WTC11 (cell line): ENCODE data around the gene SYT7. TPM values are rescaled to one million over a fixed set of nuclear protein-coding genes. Genes with fewer than 3 reads are reported as not detected.

Experiments
- ATAC-seq: fragments of 200-7000 bp; cut with Tn5 transposase; 2 replicates; pipeline ENCODE4 v1.10.0; 2021; ENCODE audit warnings: mild to moderate bottlenecking, moderate library complexity
- CTCF ChIA-PET: fragments of 300-600 bp; sonication (Branson Sonifier 250); formaldehyde crosslinking; loops from one replicate; lab custom pipeline; 2021; ENCODE audit warnings: antibody characterized with exemption; lab: Charles Lee
- POLR2A ChIA-PET: fragments of 350-600 bp; sonication (Branson Sonifier 250); formaldehyde crosslinking; loops from one replicate; lab custom pipeline; 2021; ENCODE audit warnings: antibody characterized with exemption; lab: Charles Lee
- DNase-seq: peaks from one replicate; pipeline ENCODE4 v3.0.0; 2021; ENCODE audit warnings: low spot score
- H3K27ac Mint-ChIP-seq: 2 replicates; pipeline ENCODE4 v1.8.0; 2021; ENCODE audit warnings: mixed read lengths
- H3K27me3 Mint-ChIP-seq: 2 replicates; pipeline ENCODE4 v1.8.0; 2021; ENCODE audit warnings: low read depth, mild to moderate bottlenecking, moderate library complexity, mixed read lengths
- H3K36me3 Mint-ChIP-seq: 2 replicates; pipeline ENCODE4 v1.8.0; 2021; ENCODE audit warnings: mixed read lengths
- H3K4me1 Mint-ChIP-seq: 2 replicates; pipeline ENCODE4 v1.8.0; 2022; ENCODE audit warnings: mixed read lengths
- H3K4me3 Mint-ChIP-seq: 2 replicates; pipeline ENCODE4 v1.8.0; 2021; ENCODE audit warnings: mild to moderate bottlenecking, moderate library complexity, mixed read lengths
- H3K9me3 Mint-ChIP-seq: 2 replicates; pipeline ENCODE4 v1.8.0; 2021; ENCODE audit warnings: mixed read lengths
- E2F4 ChIP-seq: sonication (generic); formaldehyde crosslinking; IDR thresholded peaks from 2 replicates; pipeline ENCODE4 v1.8.1; 2022; ENCODE audit warnings: low read depth, mild to moderate bottlenecking, moderate library complexity, missing genetic modification reagents, borderline replicate concordance
- EMX1 ChIP-seq: fragments of 250-450 bp; sonication (Bioruptor Pico); IDR thresholded peaks from 2 replicates; pipeline ENCODE4 v1.8.0; 2021; ENCODE audit warnings: mild to moderate bottlenecking
- FOXP1 ChIP-seq: sonication (generic); formaldehyde crosslinking; IDR thresholded peaks from 2 replicates; pipeline ENCODE4 v1.8.0; 2022; ENCODE audit warnings: missing genetic modification reagents, mild to moderate bottlenecking, moderate library complexity, borderline replicate concordance
- JUN ChIP-seq: sonication (generic); formaldehyde crosslinking; IDR thresholded peaks from 2 replicates; pipeline ENCODE4 v1.8.0; 2023; ENCODE audit warnings: mild to moderate bottlenecking, missing genetic modification reagents
- MAX ChIP-seq: sonication (generic); formaldehyde crosslinking; IDR thresholded peaks from 2 replicates; pipeline ENCODE4 v1.8.0; 2022; ENCODE audit warnings: mild to moderate bottlenecking, missing genetic modification reagents
- SMAD4 ChIP-seq: sonication (generic); formaldehyde crosslinking; IDR thresholded peaks from 2 replicates; pipeline ENCODE4 v1.8.0; 2022; ENCODE audit warnings: mild to moderate bottlenecking, missing genetic modification reagents
- SP1 ChIP-seq: sonication (generic); formaldehyde crosslinking; conservative IDR thresholded peaks from 2 replicates; pipeline ENCODE4 v1.8.1; 2022; ENCODE audit warnings: missing genetic modification reagents
- TP53 ChIP-seq: sonication (generic); formaldehyde crosslinking; IDR thresholded peaks from 2 replicates; pipeline ENCODE4 v1.8.1; 2023; ENCODE audit warnings: mild to moderate bottlenecking, missing genetic modification reagents
- ZNF396 ChIP-seq: fragments of 250-450 bp; sonication (Bioruptor Pico); IDR thresholded peaks from 2 replicates; pipeline ENCODE4 v1.8.0; 2021; ENCODE audit warnings: mild to moderate bottlenecking, moderate library complexity, borderline replicate concordance
- ZNF423 ChIP-seq: fragments of 250-450 bp; sonication (Bioruptor Pico); IDR thresholded peaks from 2 replicates; pipeline ENCODE4 v2.1.2; 2022; ENCODE audit warnings: mild to moderate bottlenecking, moderate library complexity
- total RNA-seq: library from RNA; stranded (reverse); gene quantifications from 3 replicates; pipeline ENCODE4 v1.2.3, GENCODE V29; 2021
- TF ChIP-seq, protein P1 (sequence below): sonication (generic); formaldehyde crosslinking; IDR thresholded peaks from 2 replicates; pipeline ENCODE4 v1.8.1; 2023; ENCODE audit warnings: mild to moderate bottlenecking, missing genetic modification reagents, moderate library complexity
- TF ChIP-seq, protein P2 (sequence below): sonication (generic); formaldehyde crosslinking; IDR thresholded peaks from 2 replicates; pipeline ENCODE4 v1.8.0; 2022; ENCODE audit warnings: missing genetic modification reagents
- TF ChIP-seq, protein P3 (sequence below): fragments of 200-600 bp; IDR thresholded peaks from 2 replicates; pipeline ENCODE4 v1.8.0; 2022; ENCODE audit warnings: antibody characterized with exemption
- TF ChIP-seq, protein P4 (sequence below): fragments of 250-450 bp; sonication (Bioruptor Pico); IDR thresholded peaks from 2 replicates; pipeline ENCODE4 v1.9.0; 2021; ENCODE audit warnings: moderate library complexity, mild to moderate bottlenecking, inconsistent platforms, borderline replicate concordance

SYT7 gene
- total RNA-seq, 1 experiment from 2014 or later: 12.5 TPM

DNA sequence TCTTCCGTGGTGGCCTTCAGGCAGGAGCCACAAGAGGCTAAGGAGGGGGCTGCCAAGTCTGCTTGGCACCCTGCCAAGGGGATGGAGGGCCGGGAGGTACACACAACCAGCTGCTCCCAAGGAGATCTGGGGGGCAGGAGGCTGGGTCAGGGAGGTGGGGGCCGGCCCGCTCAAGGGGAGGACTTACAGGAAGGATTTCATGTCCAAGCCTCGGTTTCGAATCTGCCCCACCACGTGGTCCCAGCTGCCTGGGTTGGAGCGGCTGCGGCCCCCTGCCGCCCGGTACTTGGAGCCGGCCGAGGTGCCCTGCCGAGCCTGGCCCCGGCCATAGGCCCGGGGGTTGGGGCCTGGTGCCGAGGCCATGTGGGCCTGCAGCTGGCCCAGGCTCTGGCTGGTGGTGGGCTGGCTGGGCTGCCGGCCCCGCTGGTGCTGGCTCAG, 38.8 kb downstream of the SYT7 start:
- H3K36me3 Mint-ChIP-seq: no peaks in the 10 kb centered on the region
- TF ChIP-seq MAX (peak; percentile 58; the same call in 1 of the 2 replicates), TP53 (CRISPR knock-in tag) (peak; percentile 69; the same call in 1 of the 2 replicates), SP1 (CRISPR knock-in tag) (0 out of 2 replicates have a peak, but pooled peaks have one; percentile 29), FOXP1 (CRISPR knock-in tag) (peak; percentile 26; the same call in 1 of the 2 replicates), ZNF423 (CRISPR knock-in tag) (peak; percentile 35; the same call in 1 of the 2 replicates)
- TF ChIP-seq, protein P1, sequence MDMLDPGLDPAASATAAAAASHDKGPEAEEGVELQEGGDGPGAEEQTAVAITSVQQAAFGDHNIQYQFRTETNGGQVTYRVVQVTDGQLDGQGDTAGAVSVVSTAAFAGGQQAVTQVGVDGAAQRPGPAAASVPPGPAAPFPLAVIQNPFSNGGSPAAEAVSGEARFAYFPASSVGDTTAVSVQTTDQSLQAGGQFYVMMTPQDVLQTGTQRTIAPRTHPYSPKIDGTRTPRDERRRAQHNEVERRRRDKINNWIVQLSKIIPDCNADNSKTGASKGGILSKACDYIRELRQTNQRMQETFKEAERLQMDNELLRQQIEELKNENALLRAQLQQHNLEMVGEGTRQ (CRISPR knock-in tag): peak; percentile 34; the same call in 1 of the 2 replicates
- TF ChIP-seq, protein P2, sequence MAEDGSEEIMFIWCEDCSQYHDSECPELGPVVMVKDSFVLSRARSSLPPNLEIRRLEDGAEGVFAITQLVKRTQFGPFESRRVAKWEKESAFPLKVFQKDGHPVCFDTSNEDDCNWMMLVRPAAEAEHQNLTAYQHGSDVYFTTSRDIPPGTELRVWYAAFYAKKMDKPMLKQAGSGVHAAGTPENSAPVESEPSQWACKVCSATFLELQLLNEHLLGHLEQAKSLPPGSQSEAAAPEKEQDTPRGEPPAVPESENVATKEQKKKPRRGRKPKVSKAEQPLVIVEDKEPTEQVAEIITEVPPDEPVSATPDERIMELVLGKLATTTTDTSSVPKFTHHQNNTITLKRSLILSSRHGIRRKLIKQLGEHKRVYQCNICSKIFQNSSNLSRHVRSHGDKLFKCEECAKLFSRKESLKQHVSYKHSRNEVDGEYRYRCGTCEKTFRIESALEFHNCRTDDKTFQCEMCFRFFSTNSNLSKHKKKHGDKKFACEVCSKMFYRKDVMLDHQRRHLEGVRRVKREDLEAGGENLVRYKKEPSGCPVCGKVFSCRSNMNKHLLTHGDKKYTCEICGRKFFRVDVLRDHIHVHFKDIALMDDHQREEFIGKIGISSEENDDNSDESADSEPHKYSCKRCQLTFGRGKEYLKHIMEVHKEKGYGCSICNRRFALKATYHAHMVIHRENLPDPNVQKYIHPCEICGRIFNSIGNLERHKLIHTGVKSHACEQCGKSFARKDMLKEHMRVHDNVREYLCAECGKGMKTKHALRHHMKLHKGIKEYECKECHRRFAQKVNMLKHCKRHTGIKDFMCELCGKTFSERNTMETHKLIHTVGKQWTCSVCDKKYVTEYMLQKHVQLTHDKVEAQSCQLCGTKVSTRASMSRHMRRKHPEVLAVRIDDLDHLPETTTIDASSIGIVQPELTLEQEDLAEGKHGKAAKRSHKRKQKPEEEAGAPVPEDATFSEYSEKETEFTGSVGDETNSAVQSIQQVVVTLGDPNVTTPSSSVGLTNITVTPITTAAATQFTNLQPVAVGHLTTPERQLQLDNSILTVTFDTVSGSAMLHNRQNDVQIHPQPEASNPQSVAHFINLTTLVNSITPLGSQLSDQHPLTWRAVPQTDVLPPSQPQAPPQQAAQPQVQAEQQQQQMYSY (CRISPR knock-in tag): no peak
- TF ChIP-seq, protein P3, sequence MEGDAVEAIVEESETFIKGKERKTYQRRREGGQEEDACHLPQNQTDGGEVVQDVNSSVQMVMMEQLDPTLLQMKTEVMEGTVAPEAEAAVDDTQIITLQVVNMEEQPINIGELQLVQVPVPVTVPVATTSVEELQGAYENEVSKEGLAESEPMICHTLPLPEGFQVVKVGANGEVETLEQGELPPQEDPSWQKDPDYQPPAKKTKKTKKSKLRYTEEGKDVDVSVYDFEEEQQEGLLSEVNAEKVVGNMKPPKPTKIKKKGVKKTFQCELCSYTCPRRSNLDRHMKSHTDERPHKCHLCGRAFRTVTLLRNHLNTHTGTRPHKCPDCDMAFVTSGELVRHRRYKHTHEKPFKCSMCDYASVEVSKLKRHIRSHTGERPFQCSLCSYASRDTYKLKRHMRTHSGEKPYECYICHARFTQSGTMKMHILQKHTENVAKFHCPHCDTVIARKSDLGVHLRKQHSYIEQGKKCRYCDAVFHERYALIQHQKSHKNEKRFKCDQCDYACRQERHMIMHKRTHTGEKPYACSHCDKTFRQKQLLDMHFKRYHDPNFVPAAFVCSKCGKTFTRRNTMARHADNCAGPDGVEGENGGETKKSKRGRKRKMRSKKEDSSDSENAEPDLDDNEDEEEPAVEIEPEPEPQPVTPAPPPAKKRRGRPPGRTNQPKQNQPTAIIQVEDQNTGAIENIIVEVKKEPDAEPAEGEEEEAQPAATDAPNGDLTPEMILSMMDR: no peak
- ChIA-PET CTCF (interaction anchor here (0.8 to 11.4 kb wide), 19 partner anchors 12 to 211 kb away, joined by 3 to 174 read pairs (median 5); partner anchors contain the start of gene LRRC10B), POLR2A (interaction anchor here (0.6 to 0.8 kb wide), 2 partner anchors 10 to 47 kb away, joined by 3 read pairs; no protein-coding TSS in a partner anchor)
- peak overlapping the region; percentile 57; the same call in 1 of the 2 replicates for H3K27ac Mint-ChIP-seq
- ATAC-seq (peak; percentile 10), DNase-seq (no peak)
- peaks cover 48% of the 10 kb centered on the region for H3K4me1 Mint-ChIP-seq
- no peak overlapping the region for H3K4me3 Mint-ChIP-seq
- no peaks in the 10 kb centered on the region for H3K9me3 Mint-ChIP-seq
- H3K27me3 Mint-ChIP-seq: no peaks in the 10 kb centered on the region; the same call in 1 of the 2 replicates

DNA sequence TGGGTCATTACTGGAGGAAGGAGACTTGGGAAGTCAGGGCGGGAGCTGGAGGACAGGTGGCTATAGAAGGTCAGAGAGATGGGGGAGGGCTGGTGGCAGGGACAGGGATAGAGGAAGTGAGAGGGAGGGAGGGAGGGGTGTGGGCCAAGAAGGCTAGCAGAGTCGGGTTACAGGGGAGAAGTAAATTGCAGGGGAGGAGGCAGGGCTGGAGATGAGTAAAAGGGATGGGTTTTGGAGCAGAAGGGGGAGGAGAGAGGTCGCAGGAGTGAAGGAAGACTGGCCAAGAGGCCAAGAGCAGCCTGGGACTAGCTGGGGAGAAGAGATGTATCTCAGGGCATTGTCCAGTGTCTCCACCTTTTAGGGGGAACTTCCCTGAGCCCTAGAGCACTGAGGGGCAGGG, 39.3 kb downstream of the SYT7 start:
- ATAC-seq (peak; percentile 85), DNase-seq (peak; percentile 54)
- H3K27ac Mint-ChIP-seq: peak overlapping the region; percentile 60; the same call in 1 of the 2 replicates
- no peaks in the 10 kb centered on the region for H3K9me3 Mint-ChIP-seq
- CTCF ChIA-PET: interaction anchor here (0.8 to 11.4 kb wide), 19 partner anchors 12 to 211 kb away, joined by 3 to 174 read pairs (median 5); partner anchors contain the start of gene LRRC10B
- no peaks in the 10 kb centered on the region for H3K36me3 Mint-ChIP-seq
- H3K4me1 Mint-ChIP-seq: peaks cover 47% of the 10 kb centered on the region
- TF ChIP-seq JUN: no peak
- no peak for TF ChIP-seq E2F4 (CRISPR knock-in tag)
- TF ChIP-seq SMAD4: no peak
- no peak for TF ChIP-seq EMX1 (CRISPR knock-in tag)
- TF ChIP-seq ZNF396 (CRISPR knock-in tag): no peak
- TF ChIP-seq, protein P4, sequence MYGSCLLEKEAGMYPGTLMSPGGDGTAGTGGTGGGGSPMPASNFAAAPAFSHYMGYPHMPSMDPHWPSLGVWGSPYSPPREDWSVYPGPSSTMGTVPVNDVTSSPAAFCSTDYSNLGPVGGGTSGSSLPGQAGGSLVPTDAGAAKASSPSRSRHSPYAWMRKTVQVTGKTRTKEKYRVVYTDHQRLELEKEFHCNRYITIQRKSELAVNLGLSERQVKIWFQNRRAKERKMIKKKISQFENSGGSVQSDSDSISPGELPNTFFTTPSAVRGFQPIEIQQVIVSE (CRISPR knock-in tag): no peak
- POLR2A ChIA-PET: interaction anchor here (0.6 kb wide), 1 partner anchor 48 kb away, joined by 3 read pairs; no protein-coding TSS in a partner anchor
- no peaks in the 10 kb centered on the region; the same call in 1 of the 2 replicates for H3K27me3 Mint-ChIP-seq
- peak overlapping the region; percentile 22; the same call in 1 of the 2 replicates for H3K4me3 Mint-ChIP-seq
